ENCODE data around the gene SRP14.

SRP14 gene

DNA sequence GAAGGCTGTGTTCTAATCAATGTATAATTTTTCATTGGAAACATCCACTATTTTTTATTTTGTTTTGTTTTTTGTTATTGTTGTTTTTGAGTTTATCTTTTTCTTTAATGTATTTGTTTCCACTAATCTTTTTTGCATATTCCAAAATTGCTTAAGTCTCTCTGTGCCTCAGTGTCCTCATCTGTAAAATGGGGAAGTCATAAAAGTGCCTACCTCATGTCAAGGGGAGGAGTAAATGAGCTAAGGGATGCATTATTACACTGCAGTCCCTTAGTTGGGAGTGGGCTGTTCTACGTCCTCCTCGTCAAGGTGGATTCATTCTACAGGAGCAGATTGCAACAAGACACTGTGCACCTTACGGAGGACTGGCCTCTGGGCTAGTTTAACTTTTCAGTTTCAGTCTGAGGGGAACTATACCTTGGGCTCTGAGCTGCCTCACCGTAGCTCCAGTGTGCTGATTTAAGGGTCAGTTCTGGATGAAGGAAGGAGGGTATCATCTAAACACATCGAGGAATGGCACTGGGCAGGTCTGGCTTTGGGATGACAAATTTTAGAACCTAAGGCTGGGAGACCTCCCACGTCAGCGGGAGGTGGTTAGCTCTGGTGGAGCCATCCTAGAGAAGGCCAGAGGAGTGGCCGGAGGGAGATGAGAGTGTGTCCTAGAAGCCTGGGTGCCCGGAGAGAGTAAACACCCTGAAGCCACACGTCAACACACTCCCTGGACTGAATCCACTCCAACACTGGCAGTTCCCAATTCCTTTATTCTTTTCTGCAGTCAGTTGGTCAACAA lies 5.1 kb upstream of the SRP14 start:
- TF ChIP-seq, protein P1, sequence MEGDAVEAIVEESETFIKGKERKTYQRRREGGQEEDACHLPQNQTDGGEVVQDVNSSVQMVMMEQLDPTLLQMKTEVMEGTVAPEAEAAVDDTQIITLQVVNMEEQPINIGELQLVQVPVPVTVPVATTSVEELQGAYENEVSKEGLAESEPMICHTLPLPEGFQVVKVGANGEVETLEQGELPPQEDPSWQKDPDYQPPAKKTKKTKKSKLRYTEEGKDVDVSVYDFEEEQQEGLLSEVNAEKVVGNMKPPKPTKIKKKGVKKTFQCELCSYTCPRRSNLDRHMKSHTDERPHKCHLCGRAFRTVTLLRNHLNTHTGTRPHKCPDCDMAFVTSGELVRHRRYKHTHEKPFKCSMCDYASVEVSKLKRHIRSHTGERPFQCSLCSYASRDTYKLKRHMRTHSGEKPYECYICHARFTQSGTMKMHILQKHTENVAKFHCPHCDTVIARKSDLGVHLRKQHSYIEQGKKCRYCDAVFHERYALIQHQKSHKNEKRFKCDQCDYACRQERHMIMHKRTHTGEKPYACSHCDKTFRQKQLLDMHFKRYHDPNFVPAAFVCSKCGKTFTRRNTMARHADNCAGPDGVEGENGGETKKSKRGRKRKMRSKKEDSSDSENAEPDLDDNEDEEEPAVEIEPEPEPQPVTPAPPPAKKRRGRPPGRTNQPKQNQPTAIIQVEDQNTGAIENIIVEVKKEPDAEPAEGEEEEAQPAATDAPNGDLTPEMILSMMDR (IDR thresholded peaks at IDR 0.05) = no peak
- Histone ChIP-seq H3K27ac (no peak overlapping the region), H3K9me3 (no peaks in the 10 kb centered on the region), H3K27me3 (no peaks in the 10 kb centered on the region), H3K4me1 (ENCODE audit: control insufficient read depth in 1 of 2, insufficient read depth in 1 of 2, low read depth in 1 of 2, low read length in 1 of 2) (peaks cover 31 to 33% of the 10 kb centered on the region in 2 experiments), H3K36me3 (no peaks in the 10 kb centered on the region), H3K4me3 (ENCODE audit: low read depth in 1 of 2, low read length in 1 of 2) (no peak overlapping the region)

DNA sequence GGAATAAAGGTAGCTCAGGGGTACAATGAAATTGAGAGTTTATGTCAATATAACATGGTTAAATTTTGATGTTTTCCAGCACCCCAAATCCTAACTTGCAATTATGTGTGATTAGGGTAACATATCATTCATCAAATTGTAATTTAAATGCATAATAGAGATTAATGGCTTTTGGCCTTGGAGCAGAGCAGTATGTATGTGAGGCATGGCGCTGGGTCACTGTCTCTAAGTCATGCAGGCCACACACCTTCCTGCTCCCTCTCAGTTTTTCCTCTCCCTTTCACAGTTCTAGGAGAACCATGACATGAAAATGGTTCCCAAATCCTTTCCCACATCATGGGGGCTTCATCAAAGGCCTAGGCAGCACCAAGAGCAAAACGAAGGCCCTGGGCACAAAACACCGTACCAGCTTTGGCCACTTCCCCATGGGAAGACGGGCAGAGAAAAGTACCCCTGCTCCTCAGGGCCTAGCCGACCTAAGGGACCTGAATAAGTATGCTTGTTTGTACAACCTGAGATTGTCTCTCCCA lies 3.9 kb upstream of the SRP14 start:
- Histone ChIP-seq H3K36me3 (no peaks in the 10 kb centered on the region), H3K27me3 (no peaks in the 10 kb centered on the region), H3K4me3 (ENCODE audit: low read depth in 1 of 2, low read length in 1 of 2) (no peak overlapping the region), H3K4me1 (ENCODE audit: control insufficient read depth in 1 of 2, insufficient read depth in 1 of 2, low read depth in 1 of 2, low read length in 1 of 2) (peaks cover 32% of the 10 kb centered on the region in 2 experiments), H3K9me3 (no peaks in the 10 kb centered on the region), H3K27ac (no peak overlapping the region)
- TF ChIP-seq, protein P1 (IDR thresholded peaks at IDR 0.05) = no peak

DNA sequence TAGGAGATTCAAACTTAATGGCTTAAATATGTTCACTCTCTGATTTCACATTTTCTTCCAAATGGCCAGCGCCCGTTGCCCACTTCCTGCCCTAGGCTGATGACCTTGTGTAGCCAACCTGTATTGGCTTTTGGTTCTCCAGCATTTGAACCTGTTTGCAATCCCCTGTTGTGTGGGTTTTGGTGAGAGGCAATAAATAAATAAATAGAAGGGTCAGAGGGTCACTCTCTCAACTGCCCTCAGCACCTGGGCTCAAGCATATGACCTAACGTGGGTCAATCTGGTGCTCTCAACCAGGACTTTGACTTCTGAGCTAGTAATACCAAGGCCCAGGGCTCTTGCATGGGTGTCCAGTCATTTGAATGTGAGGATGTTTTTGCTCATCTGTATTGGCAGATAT lies 1.8 kb upstream of the SRP14 start:
- Histone ChIP-seq H3K4me1 (ENCODE audit: control insufficient read depth in 1 of 2, insufficient read depth in 1 of 2, low read depth in 1 of 2, low read length in 1 of 2) (peaks cover 25 to 26% of the 10 kb centered on the region in 2 experiments), H3K9me3 (no peaks in the 10 kb centered on the region)

DNA sequence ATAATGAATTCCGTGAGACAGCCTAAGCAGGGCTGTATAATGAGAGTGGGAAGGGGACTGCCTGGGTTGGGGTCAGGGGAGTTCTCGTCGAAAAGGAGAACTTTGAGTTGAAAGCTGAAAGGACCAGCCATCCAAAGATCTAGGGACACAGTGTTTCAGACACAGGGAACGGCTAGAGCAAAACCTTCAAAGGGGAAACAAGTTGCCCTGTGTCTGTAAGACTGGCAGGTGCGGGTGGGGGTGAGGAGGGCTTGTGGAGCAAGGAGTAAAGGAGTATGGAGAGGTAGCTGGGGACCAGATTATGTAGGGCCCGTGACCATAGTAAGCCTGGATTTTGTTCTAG lies 1.3 kb upstream of the SRP14 start:
- Histone ChIP-seq H3K27me3 (no peaks in the 10 kb centered on the region), H3K27ac (no peak overlapping the region), H3K4me1 (ENCODE audit: control insufficient read depth in 1 of 2, insufficient read depth in 1 of 2, low read depth in 1 of 2, low read length in 1 of 2) (peaks cover 23 to 24% of the 10 kb centered on the region in 2 experiments), H3K36me3 (peaks cover 19% of the 10 kb centered on the region), H3K9me3 (no peaks in the 10 kb centered on the region), H3K4me3 (ENCODE audit: low read depth in 1 of 2, low read length in 1 of 2) (no peak overlapping the region)
- TF ChIP-seq, protein P1 (IDR thresholded peaks at IDR 0.05) = no peak

More for the DNA sequence above, 1.8 kb upstream of the SRP14 start:
- peaks cover 14% of the 10 kb centered on the region for H3K36me3 ChIP-seq
- no peak overlapping the region for H3K27ac ChIP-seq
- TF ChIP-seq, protein P1 (IDR thresholded peaks at IDR 0.05) = no peak
- H3K4me3 ChIP-seq (ENCODE audit: low read depth in 1 of 2, low read length in 1 of 2) = no peak overlapping the region
- no peaks in the 10 kb centered on the region for H3K27me3 ChIP-seq

- peaks cover 39% of the 10 kb centered on the region for H3K36me3 ChIP-seq
- TF ChIP-seq, protein P1 (IDR thresholded peaks at IDR 0.05) = no peak
- peak overlapping the region; percentile 86 for H3K27ac ChIP-seq
- no peaks in the 10 kb centered on the region for H3K9me3 ChIP-seq
- H3K4me3 ChIP-seq (ENCODE audit: low read depth in 1 of 2, low read length in 1 of 2) = peak overlapping the region; percentile 91 to 93
- peaks cover 16% of the 10 kb centered on the region in 2 experiments for H3K4me1 ChIP-seq (ENCODE audit: control insufficient read depth in 1 of 2, insufficient read depth in 1 of 2, low read depth in 1 of 2, low read length in 1 of 2)
- no peaks in the 10 kb centered on the region for H3K27me3 ChIP-seq
Measured at GRCh38 chr15:40038275-40038637, 725 bp downstream of the SRP14 start.
